ENCODE results near the gene TARBP2. TPM values are rescaled to one million over a fixed set of nuclear protein-coding genes. Genes with fewer than 3 reads are reported as not detected.

The TARBP2 gene
- polyA plus RNA-seq, 3 donors, result 16.6 to 39.4 (median 24.4) TPM

- Histone ChIP-seq H3K4me3 (replicated peaks in 1 of 3; ENCODE audit: low read depth in 2 of 3, low read length in 3 of 3) (no peak overlapping the region), H3K36me3 (replicated peaks in 1 of 2; ENCODE audit: control insufficient read depth in 1 of 2, insufficient read depth in 2 of 2, low read length in 2 of 2) (peaks cover 94 to 99% of the 10 kb centered on the region in 2 donors), H3K4me1 (ENCODE audit: control insufficient read depth in 1 of 2, insufficient read depth in 2 of 2, low read length in 2 of 2) (no peaks in the 10 kb centered on the region), H3K9me3 (replicated peaks in 1 of 2; ENCODE audit: control insufficient read depth in 1 of 2, insufficient read depth in 1 of 2, low read length in 2 of 2) (no peaks in the 10 kb centered on the region), H3K79me2 (ENCODE audit: insufficient read depth, low read length) (peaks cover 88% of the 10 kb centered on the region), H3K9ac (ENCODE audit: insufficient read depth, low read length, poor library complexity, severe bottlenecking) (no peak overlapping the region), H3K27me3 (ENCODE audit: control insufficient read depth in 2 of 2, insufficient read depth in 2 of 2, low read length in 2 of 2) (no peaks in the 10 kb centered on the region), H2AFZ (ENCODE audit: insufficient read depth, low read depth, low read length, poor library complexity, severe bottlenecking) (no peak overlapping the region), H3K27ac (ENCODE audit: low read depth in 1 of 2, low read length in 2 of 2) (no peak overlapping the region), H3K4me2 (replicated peaks; ENCODE audit: extremely low read depth, low read length, poor library complexity, severe bottlenecking) (no peak overlapping the region), H4K20me1 (ENCODE audit: insufficient read depth, low read length) (peaks cover 95% of the 10 kb centered on the region)
- H3K4me1 Mint-ChIP-seq, result no peaks in the 10 kb centered on the region
- WGBS (ENCODE audit: insufficient coverage), result no CpG with 5 or more reads among the region's 2 CpGs
- H3K27ac Mint-ChIP-seq, result peak overlapping the region in 1 of 7 donors; percentile 34
- DNase-seq, result no peak
- no peaks in the 10 kb centered on the region for H3K27me3 Mint-ChIP-seq (ENCODE audit: low read depth in 3 of 3)
- no peak for TF ChIP-seq CTCF (IDR thresholded peaks at IDR 0.05)
- intact Hi-C loops (cut with micrococcal nuclease), result no loop called here
- H3K9me3 Mint-ChIP-seq, result no peaks in the 10 kb centered on the region
- no peak overlapping the region for H3K4me3 Mint-ChIP-seq
- H3K36me3 Mint-ChIP-seq, result peaks cover 76 to 99% of the 10 kb centered on the region in 2 donors
Observed at GRCh38 chr12:53474077-53474476, 27.0 kb upstream of the TARBP2 start.

GRCh38 chr12:53474819-53475218 lies 26.3 kb upstream of the TARBP2 start:
- Histone ChIP-seq H3K9ac (ENCODE audit: insufficient read depth, low read length, poor library complexity, severe bottlenecking) (no peak overlapping the region), H3K79me2 (ENCODE audit: insufficient read depth, low read length) (peaks cover 81% of the 10 kb centered on the region), H2AFZ (ENCODE audit: insufficient read depth, low read depth, low read length, poor library complexity, severe bottlenecking) (no peak overlapping the region), H3K27me3 (ENCODE audit: control insufficient read depth in 2 of 2, insufficient read depth in 2 of 2, low read length in 2 of 2) (no peaks in the 10 kb centered on the region), H3K4me1 (ENCODE audit: control insufficient read depth in 1 of 2, insufficient read depth in 2 of 2, low read length in 2 of 2) (no peaks in the 10 kb centered on the region), H3K4me3 (replicated peaks in 1 of 3; ENCODE audit: low read depth in 2 of 3, low read length in 3 of 3) (no peak overlapping the region), H3K36me3 (replicated peaks in 1 of 2; ENCODE audit: control insufficient read depth in 1 of 2, insufficient read depth in 2 of 2, low read length in 2 of 2) (peaks cover 93 to 99% of the 10 kb centered on the region in 2 donors), H3K27ac (ENCODE audit: low read depth in 1 of 2, low read length in 2 of 2) (no peak overlapping the region), H3K4me2 (replicated peaks; ENCODE audit: extremely low read depth, low read length, poor library complexity, severe bottlenecking) (no peak overlapping the region), H3K9me3 (replicated peaks in 1 of 2; ENCODE audit: control insufficient read depth in 1 of 2, insufficient read depth in 1 of 2, low read length in 2 of 2) (no peaks in the 10 kb centered on the region), H4K20me1 (ENCODE audit: insufficient read depth, low read length) (peaks cover 95% of the 10 kb centered on the region)
- no peaks in the 10 kb centered on the region for H3K9me3 Mint-ChIP-seq
- peak overlapping the region in 3 of 7 donors; percentile 34 to 75 (median 70) for H3K27ac Mint-ChIP-seq
- H3K27me3 Mint-ChIP-seq (ENCODE audit: low read depth in 3 of 3), result no peaks in the 10 kb centered on the region
- WGBS (ENCODE audit: insufficient coverage), result 81% methylated on average over 10 of the region's 13 CpGs
- no peak for TF ChIP-seq CTCF (IDR thresholded peaks at IDR 0.05)
- H3K36me3 Mint-ChIP-seq, result peaks cover 77 to 99% of the 10 kb centered on the region in 2 donors
- H3K4me1 Mint-ChIP-seq, result no peaks in the 10 kb centered on the region
- DNase-seq, result no peak
- H3K4me3 Mint-ChIP-seq, result no peak overlapping the region
- intact Hi-C loops (cut with micrococcal nuclease), result no loop called here

Measured in CD14-positive monocyte (primary cell).